Gastroesophageal sphincter (tissue), 4 donors: Measurements from ENCODE around the gene RPTOR. TPM values are rescaled to one million over a fixed set of nuclear protein-coding genes. Genes with fewer than 3 reads are reported as not detected.

Experiments
- ATAC-seq: fragments of 150-250 bp; one replicate; pipeline ENCODE4 v1.9.1; 2016; ENCODE audit warnings: mild to moderate bottlenecking, moderate library complexity
- H3K27ac ChIP-seq, 4 donors: fragments of 200-600 bp; sonication (generic) in 3 of 4; 1 replicate in 3 of 4; 2 replicates in 1 of 4; pipeline ENCODE4 v1.5.1; 2016 to 2019
- H3K27me3 ChIP-seq: fragments of 200-600 bp; sonication (generic); one replicate; pipeline ENCODE4 v1.5.1; 2019
- H3K36me3 ChIP-seq, 2 donors: fragments of 200-600 bp; sonication (generic); one replicate each; pipeline ENCODE4 v1.5.1; 2019; ENCODE audit warnings: control low read depth in 1 of 2
- H3K4me1 ChIP-seq, 3 donors: fragments of 200-600 bp; sonication (generic); 1 replicate in 2 of 3; 2 replicates in 1 of 3; pipeline ENCODE4 v1.5.1; 2016 to 2019; ENCODE audit warnings: control low read depth in 2 of 3
- H3K4me3 ChIP-seq, 2 donors: fragments of 200-600 bp; sonication (generic); one replicate each; pipeline ENCODE4 v1.5.1; 2019; ENCODE audit warnings: mild to moderate bottlenecking in 1 of 2, moderate library complexity in 1 of 2
- H3K9me3 ChIP-seq, 3 donors: fragments of 200-600 bp; sonication (generic); one replicate each; pipeline ENCODE4 v1.5.1; 2017 to 2019; ENCODE audit warnings: control low read depth in 2 of 3
- EP300 ChIP-seq: sonication (generic); formaldehyde crosslinking; IDR thresholded peaks from one replicate; pipeline ENCODE4 v1.6.1; 2017; ENCODE audit warnings: antibody characterized with exemption, mild to moderate bottlenecking
- POLR2A ChIP-seq, 2 donors: fragments of 450-650 bp; IDR thresholded peaks; one replicate each; pipeline ENCODE4 v1.6.1; 2017; ENCODE audit warnings: antibody characterized with exemption in 2 of 2, mild to moderate bottlenecking in 2 of 2, moderate library complexity in 1 of 2
- POLR2AphosphoS5 ChIP-seq: sonication (generic); formaldehyde crosslinking; IDR thresholded peaks from one replicate; pipeline ENCODE4 v1.6.1; 2017; ENCODE audit warnings: antibody characterized with exemption
- WGBS, 2 donors: methylation state at CpG; one replicate each; pipeline ENCODE4 v1.1.5; 2018; ENCODE audit warnings: low coverage in 1 of 2; 5-methylcytosine and 5-hydroxymethylcytosine counted together
- total RNA-seq, 4 donors: library from RNA; depleted of rRNA; stranded (reverse); fragments of >200 nt; gene quantifications; one replicate each; pipeline ENCODE4 v1.1.0, GENCODE V29; 2016
- TF ChIP-seq, protein P1 (sequence below), 4 experiments: fragments of 200-600 bp in 2 of 4; fragments of 450-650 bp in 2 of 4; sonication (generic) in 1 of 4; IDR thresholded peaks; one replicate each; pipeline ENCODE4 v1.5.1; 2017 to 2019; ENCODE audit warnings: antibody characterized with exemption in 4 of 4, mild to moderate bottlenecking in 2 of 4, moderate library complexity in 2 of 4

The RPTOR gene
- total RNA-seq, 4 donors from 2014 or later = 25.7 to 56.8 (median 39.7) TPM

DNA sequence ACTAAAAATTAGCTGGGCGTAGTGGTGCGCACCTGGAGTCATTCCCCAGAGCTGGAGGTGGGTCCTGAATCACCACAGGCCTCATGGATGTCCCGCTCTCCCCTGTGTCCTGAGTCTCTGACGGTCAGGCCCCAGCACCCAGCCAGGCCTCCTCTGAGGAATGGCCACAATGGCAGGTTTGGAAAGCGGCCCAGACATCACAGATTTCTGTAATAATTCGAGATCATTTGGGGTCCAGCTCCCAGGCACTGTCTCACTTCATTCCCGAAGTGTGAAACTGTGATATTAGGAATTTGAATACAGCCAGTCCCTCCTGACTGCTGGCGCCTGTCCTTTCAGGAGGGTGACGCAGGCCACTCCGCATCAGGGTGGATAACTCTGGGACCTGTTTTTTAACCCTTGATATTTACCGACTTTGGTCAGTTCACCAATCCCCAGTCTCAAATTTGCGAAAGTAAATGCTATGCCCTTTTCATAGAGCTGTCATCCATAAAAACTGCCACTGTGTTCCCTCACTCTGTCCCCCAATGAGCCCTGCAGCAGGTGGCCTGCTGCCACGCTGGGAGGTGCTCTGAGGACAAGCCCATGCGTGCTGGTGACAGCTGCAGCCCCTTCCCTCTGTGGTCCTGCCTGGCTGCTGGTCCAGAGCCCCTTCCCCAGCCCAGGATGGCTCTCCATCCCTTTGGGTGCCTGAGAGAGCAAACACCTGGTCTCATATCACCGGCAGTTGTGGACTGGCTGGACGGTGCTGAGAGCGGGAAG, 28.3 kb upstream of the RPTOR start:
- Histone ChIP-seq H3K27ac (no peak overlapping the region), H3K9me3 (no peaks in the 10 kb centered on the region), H3K4me3 (no peak overlapping the region), H3K4me1 (no peaks in the 10 kb centered on the region), H3K36me3 (no peaks in the 10 kb centered on the region), H3K27me3 (peaks cover 41% of the 10 kb centered on the region)
- TF ChIP-seq EP300 = no peak
- TF ChIP-seq, protein P1, sequence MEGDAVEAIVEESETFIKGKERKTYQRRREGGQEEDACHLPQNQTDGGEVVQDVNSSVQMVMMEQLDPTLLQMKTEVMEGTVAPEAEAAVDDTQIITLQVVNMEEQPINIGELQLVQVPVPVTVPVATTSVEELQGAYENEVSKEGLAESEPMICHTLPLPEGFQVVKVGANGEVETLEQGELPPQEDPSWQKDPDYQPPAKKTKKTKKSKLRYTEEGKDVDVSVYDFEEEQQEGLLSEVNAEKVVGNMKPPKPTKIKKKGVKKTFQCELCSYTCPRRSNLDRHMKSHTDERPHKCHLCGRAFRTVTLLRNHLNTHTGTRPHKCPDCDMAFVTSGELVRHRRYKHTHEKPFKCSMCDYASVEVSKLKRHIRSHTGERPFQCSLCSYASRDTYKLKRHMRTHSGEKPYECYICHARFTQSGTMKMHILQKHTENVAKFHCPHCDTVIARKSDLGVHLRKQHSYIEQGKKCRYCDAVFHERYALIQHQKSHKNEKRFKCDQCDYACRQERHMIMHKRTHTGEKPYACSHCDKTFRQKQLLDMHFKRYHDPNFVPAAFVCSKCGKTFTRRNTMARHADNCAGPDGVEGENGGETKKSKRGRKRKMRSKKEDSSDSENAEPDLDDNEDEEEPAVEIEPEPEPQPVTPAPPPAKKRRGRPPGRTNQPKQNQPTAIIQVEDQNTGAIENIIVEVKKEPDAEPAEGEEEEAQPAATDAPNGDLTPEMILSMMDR (IDR thresholded peaks at IDR 0.05) = no peak
- TF ChIP-seq POLR2AphosphoS5 = no peak
- TF ChIP-seq POLR2A (IDR thresholded peaks at IDR 0.05) = no peak
- no peak for ATAC-seq
- 76 to 81% methylated on average over 5 to 10 of the region's 17 CpGs for WGBS, 2 donors

DNA sequence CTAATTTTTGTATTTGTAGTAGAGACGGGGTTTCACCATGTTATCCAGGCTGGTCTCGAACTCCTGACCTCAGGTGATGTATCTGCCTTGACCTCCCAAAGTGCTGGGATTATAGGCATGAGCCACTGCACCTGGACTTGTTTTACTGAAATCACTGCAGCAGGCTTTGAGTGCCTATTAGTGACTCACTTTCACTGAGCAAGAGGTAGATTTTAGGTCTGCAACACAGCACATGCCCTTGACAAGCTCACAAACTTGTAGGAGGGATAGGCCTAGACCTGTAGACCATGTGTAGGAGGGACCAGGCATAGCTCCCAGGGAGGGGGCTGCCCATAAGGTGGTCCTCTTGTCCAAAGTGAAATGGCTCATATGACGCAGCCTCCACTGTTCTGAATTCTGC, 27.0 kb upstream of the RPTOR start:
- no peaks in the 10 kb centered on the region for H3K9me3 ChIP-seq
- no peak overlapping the region for H3K27ac ChIP-seq
- no peak for ATAC-seq
- 100% methylated on average over 1 of the region's 3 CpGs; no CpG with 5 or more reads in 1 of the 2 donors for WGBS, 2 donors
- peaks cover 41% of the 10 kb centered on the region for H3K27me3 ChIP-seq
- TF ChIP-seq POLR2AphosphoS5 (no peak), POLR2A (IDR thresholded peaks at IDR 0.05) (no peak), EP300 (no peak)
- TF ChIP-seq, protein P1 (IDR thresholded peaks at IDR 0.05) = no peak
- H3K4me1 ChIP-seq = no peaks in the 10 kb centered on the region
- no peaks in the 10 kb centered on the region for H3K36me3 ChIP-seq
- no peak overlapping the region for H3K4me3 ChIP-seq

DNA sequence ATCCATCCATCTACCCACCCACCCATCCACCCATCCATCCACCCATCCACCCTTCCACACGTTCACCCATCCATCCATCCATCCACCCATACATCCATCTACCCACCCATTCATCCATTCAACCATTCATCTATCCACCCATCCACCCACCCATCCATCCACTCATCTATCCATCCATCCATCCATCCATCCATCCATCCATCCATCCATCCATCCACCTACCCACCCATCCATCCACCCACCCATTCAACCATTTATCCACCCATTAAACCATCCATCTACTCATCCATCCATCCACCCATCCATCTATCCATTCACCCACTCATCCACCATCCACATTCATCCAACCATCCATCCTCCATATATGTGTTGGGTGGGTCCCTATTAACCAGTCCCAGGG, 26.2 kb upstream of the RPTOR start:
- ATAC-seq = no peak

DNA sequence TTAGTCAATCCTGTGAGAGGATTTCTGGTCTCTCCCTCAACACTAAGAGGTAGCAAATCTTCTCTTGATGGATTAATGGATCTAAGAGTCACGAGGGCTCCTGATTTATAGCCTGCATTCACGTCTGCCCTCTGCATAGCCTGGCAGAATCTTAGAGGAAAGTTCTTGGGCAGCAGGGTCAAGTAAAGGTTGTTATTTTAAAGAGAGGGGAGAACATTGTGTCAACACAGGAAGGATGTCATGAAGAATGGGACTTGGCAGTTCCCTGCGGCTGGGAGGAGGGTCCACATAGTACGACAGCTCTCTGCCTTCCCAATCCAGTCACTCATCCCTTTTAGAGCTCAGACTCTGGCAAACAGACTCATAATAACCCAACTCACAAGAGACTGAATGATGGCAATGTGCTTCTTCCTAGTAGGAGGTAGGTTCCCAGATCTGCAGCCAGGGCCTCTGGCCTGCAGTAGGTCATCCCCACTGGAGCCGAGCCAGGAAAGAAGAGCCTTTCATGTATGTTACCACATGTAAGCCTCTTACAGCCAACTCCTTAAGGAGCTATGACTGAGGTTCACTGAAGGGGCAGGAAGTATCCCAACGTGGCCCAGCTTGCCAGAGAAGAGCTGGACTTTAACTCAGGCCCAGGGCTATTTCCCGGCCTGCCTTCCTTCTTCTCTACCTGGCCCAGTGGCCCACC, 25.4 kb upstream of the RPTOR start:
- Histone ChIP-seq H3K27ac (no peak overlapping the region), H3K9me3 (no peaks in the 10 kb centered on the region), H3K27me3 (peaks cover 36% of the 10 kb centered on the region), H3K36me3 (no peaks in the 10 kb centered on the region), H3K4me3 (no peak overlapping the region), H3K4me1 (no peaks in the 10 kb centered on the region)
- ATAC-seq = no peak
- TF ChIP-seq POLR2A (IDR thresholded peaks at IDR 0.05) (no peak), POLR2AphosphoS5 (no peak), EP300 (no peak)
- TF ChIP-seq, protein P1 (IDR thresholded peaks at IDR 0.05) = no peak
- 15 to 55% methylated on average over 2 to 4 of the region's 7 CpGs for WGBS, 2 donors

More for the DNA sequence above, 26.2 kb upstream of the RPTOR start:
- no peaks in the 10 kb centered on the region for H3K9me3 ChIP-seq
- peaks cover 41% of the 10 kb centered on the region for H3K27me3 ChIP-seq
- H3K4me3 ChIP-seq = no peak overlapping the region
- H3K27ac ChIP-seq = no peak overlapping the region
- WGBS, 2 donors = 73 to 88% methylated on average over 1 of the region's 1 CpG
- no peaks in the 10 kb centered on the region for H3K36me3 ChIP-seq
- H3K4me1 ChIP-seq = no peaks in the 10 kb centered on the region
- no peak for TF ChIP-seq POLR2A (IDR thresholded peaks at IDR 0.05)
- no peak for TF ChIP-seq POLR2AphosphoS5
- no peak for TF ChIP-seq EP300
- TF ChIP-seq, protein P1 (IDR thresholded peaks at IDR 0.05) = no peak
